ENCODE measurements around the gene SSRP1.

- TF ChIP-seq JUN (CRISPR knock-in tag; IDR thresholded peaks at IDR 0.05) (no peak), CHD4 (IDR thresholded peaks at IDR 0.05; ENCODE audit: borderline replicate concordance, low read length) (no peak)
Observed at GRCh38 chr11:57320719-57321387, 14.8 kb downstream of the SSRP1 start.

Measured in HepG2 (cell line).